Measurements from ENCODE around the gene NUP133.
"Not testable (repeated sequence)": the region's sequence is repeated elsewhere in the genome, so short reads cannot be mapped to it uniquely, and the experiment has no call there.

NUP133 gene

GRCh38 chr1:229448354-229448753, 59.8 kb downstream of the NUP133 start:
- DNase-seq = no peak

- DNase-seq = no peak
Measured at GRCh38 chr1:229447809-229448252, 60.3 kb downstream of the NUP133 start.

- DNase-seq = no peak
Measured at GRCh38 chr1:229445828-229446227, 62.3 kb downstream of the NUP133 start.

- no peak for DNase-seq
Measured at GRCh38 chr1:229440851-229441537, 67.1 kb downstream of the NUP133 start.

- no peak for DNase-seq
Measured at GRCh38 chr1:229438021-229438420, 70.1 kb downstream of the NUP133 start.

- DNase-seq = no peak
Measured at GRCh38 chr1:229437443-229437842, 70.7 kb downstream of the NUP133 start.

GRCh38 chr1:229436201-229436600, 71.9 kb downstream of the NUP133 start:
- no peak for DNase-seq

GRCh38 chr1:229434641-229435051, 73.5 kb downstream of the NUP133 start:
- DNase-seq = no peak

GRCh38 chr1:229434005-229434640, 74.0 kb downstream of the NUP133 start, which contains the start of gene ACTA1:
ACTA1 (minus strand) TSS chr1:229434094; CDS start chr1:229433115, 979 bp downstream.
- DNase-seq = no peak

GRCh38 chr1:229433364-229434004, 74.7 kb downstream of the NUP133 start:
- DNase-seq = no peak

GRCh38 chr1:229432905-229433304, 75.2 kb downstream of the NUP133 start:
- DNase-seq = no peak

- no peak for DNase-seq
Measured at GRCh38 chr1:229432116-229432461, 76.1 kb downstream of the NUP133 start.

GRCh38 chr1:229431284-229432115, 76.6 kb downstream of the NUP133 start:
- no peak for DNase-seq

- peak; percentile 36 for DNase-seq
Measured at GRCh38 chr1:229430761-229431283, 77.3 kb downstream of the NUP133 start.

GRCh38 chr1:229428256-229428655, 79.9 kb downstream of the NUP133 start:
- no peak for DNase-seq

- no peak for DNase-seq
Measured at GRCh38 chr1:229427572-229427971, 80.6 kb downstream of the NUP133 start.

- DNase-seq = no peak
Measured at GRCh38 chr1:229425564-229426159, 82.5 kb downstream of the NUP133 start.

- no peak for DNase-seq
Measured at GRCh38 chr1:229420765-229421164, 87.4 kb downstream of the NUP133 start.

- no peak for DNase-seq
Measured at GRCh38 chr1:229420224-229420623, 87.9 kb downstream of the NUP133 start.

GRCh38 chr1:229418586-229418985, 89.6 kb downstream of the NUP133 start:
- DNase-seq = not testable (repeated sequence)

GRCh38 chr1:229412810-229413209, 95.3 kb downstream of the NUP133 start:
- DNase-seq = not testable (repeated sequence)

- DNase-seq = no peak
Measured at GRCh38 chr1:229412056-229412455, 96.1 kb downstream of the NUP133 start.
